Mesendoderm (in vitro differentiated cells): ENCODE results near the gene OMA1.

Source experiments
- DNase-seq: peaks from one replicate; pipeline ENCODE4 v3.0.0; 2013
- H2AK5ac ChIP-seq: 2 replicates; pipeline ENCODE4 v1.6.1; 2013; ENCODE audit warnings: low read length, inconsistent platforms
- H2BK120ac ChIP-seq: 2 replicates; pipeline ENCODE4 v1.6.1; 2013; ENCODE audit warnings: low read depth, mild to moderate bottlenecking, low read length, moderate library complexity, mixed read lengths
- H2BK15ac ChIP-seq: replicated peaks from 2 replicates; pipeline ENCODE4 v1.6.1; 2013; ENCODE audit warnings: low read depth, mild to moderate bottlenecking, moderate library complexity
- H2BK5ac ChIP-seq: 2 replicates; pipeline ENCODE4 v1.6.1; 2013; ENCODE audit warnings: low read length, inconsistent platforms
- H3K18ac ChIP-seq: 2 replicates; pipeline ENCODE4 v1.6.1; 2013; ENCODE audit warnings: mild to moderate bottlenecking, low read length, mixed read lengths
- H3K23ac ChIP-seq: one replicate; pipeline ENCODE4 v1.6.1; 2013; ENCODE audit warnings: low read length
- H3K27ac ChIP-seq: 2 replicates; pipeline ENCODE4 v1.5.1; 2013; ENCODE audit warnings: low read depth, mild to moderate bottlenecking, inconsistent platforms, low read length, moderate library complexity
- H3K27me3 ChIP-seq: 2 replicates; pipeline ENCODE4 v1.6.1; 2013; ENCODE audit warnings: low read length, control low read depth, mild to moderate bottlenecking, inconsistent platforms; ENCODE audit not compliant: insufficient read depth, poor library complexity
- H3K36me3 ChIP-seq: 2 replicates; pipeline ENCODE4 v1.6.1; 2013; ENCODE audit warnings: low read length, inconsistent platforms; ENCODE audit not compliant: control insufficient read depth, insufficient read depth
- H3K4ac ChIP-seq: one replicate; pipeline ENCODE4 v1.6.1; 2013; ENCODE audit warnings: low read depth, mild to moderate bottlenecking, low read length, moderate library complexity
- H3K4me1 ChIP-seq: 2 replicates; pipeline ENCODE4 v1.6.1; 2013; ENCODE audit warnings: low read depth, low read length, inconsistent platforms; ENCODE audit not compliant: control insufficient read depth
- H3K4me2 ChIP-seq: 2 replicates; pipeline ENCODE4 v1.6.1; 2013; ENCODE audit warnings: low read length
- H3K4me3 ChIP-seq: 2 replicates; pipeline ENCODE4 v1.5.1; 2013; ENCODE audit warnings: mild to moderate bottlenecking, low read length
- H3K56ac ChIP-seq: one replicate; pipeline ENCODE4 v1.6.1; 2013; ENCODE audit warnings: low read length
- H3K79me1 ChIP-seq: 2 replicates; pipeline ENCODE4 v1.6.1; 2013; ENCODE audit warnings: low read length, inconsistent platforms
- H3K79me2 ChIP-seq: 2 replicates; pipeline ENCODE4 v1.6.1; 2013; ENCODE audit warnings: mild to moderate bottlenecking, low read length; ENCODE audit not compliant: control insufficient read depth, insufficient read depth
- H3K9ac ChIP-seq: 2 replicates; pipeline ENCODE4 v1.6.1; 2013; ENCODE audit warnings: low read length, inconsistent platforms
- H4K5ac ChIP-seq: one replicate; pipeline ENCODE4 v1.6.1; 2013; ENCODE audit warnings: low read length
- H4K8ac ChIP-seq: one replicate; pipeline ENCODE4 v1.6.1; 2013; ENCODE audit warnings: low read depth, mild to moderate bottlenecking, control low read depth, low read length, moderate library complexity
- WGBS: extraction: QIAGEN DNeasy Blood & Tissue Kit; methylation state at CpG from one replicate; pipeline ENCODE4 v1.1.7; 2013; ENCODE audit warnings: low lambda C conversion rate, missing lambda C conversion rate; ENCODE audit not compliant: insufficient coverage; ENCODE audit errors: extremely low coverage; 5-methylcytosine and 5-hydroxymethylcytosine counted together

OMA1 gene

DNA sequence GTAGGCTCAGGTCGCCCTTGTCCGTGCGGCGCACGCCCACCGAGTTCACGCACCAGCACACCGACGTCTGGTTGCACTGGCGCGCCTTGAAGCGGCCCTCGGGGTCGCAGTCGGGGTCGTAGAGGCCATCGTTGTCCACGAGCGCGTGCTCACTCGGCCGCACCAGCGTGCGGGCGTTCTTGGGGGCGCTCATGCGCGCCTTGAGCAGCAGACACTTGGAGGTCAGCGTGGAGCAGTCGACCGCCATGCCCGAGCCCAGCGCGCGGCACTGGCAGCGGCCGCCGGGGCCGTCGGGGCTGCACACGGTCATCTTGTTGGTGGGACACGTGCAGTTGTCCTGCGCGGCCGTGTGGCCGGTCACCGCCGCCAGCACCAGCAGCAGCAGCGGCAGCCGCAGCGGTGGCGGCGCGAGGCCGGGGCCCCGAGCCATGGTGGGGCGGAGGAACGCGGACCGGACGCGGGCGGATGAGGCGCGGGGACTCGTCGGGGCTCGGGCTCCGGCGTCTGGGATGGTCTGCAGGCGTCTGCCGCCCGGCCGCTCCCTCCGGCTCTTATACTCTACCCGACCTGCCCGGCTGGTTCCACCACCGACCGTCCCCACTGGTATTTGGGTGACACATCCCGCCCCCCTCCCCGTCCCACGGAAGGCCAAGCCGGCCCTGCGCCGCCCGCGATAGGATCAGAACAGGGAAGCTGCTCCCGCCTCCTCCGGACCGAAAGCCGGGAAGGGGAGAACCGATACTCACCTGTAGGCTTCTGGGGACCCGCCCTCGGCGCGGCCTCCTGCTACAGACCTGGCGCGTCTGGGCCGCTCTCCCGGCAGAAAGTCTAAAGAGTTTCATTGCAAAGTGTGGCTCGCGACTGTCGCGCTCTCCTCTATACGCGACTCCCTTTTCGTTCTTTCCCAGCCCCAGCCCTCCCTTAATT lies 30.5 kb upstream of the OMA1 start, which contains the start of gene TACSTD2:
Gene TACSTD2 (minus strand): TSS at position 526 of the 927 bp plus-strand sequence. CDS start 96 bp downstream, at position 430.
- peak within 1 kb of the TSS; percentile 60 for H3K4me2 ChIP-seq
- no peak within 1 kb of the TSS for H2AK5ac ChIP-seq
- no peak within 1 kb of the TSS for H3K4ac ChIP-seq
- no peaks in the 10 kb centered on the region for H3K36me3 ChIP-seq
- no peak within 1 kb of the TSS for H3K4me3 ChIP-seq
- no peak within 1 kb of the TSS for H2BK120ac ChIP-seq
- peak within 1 kb of the TSS; percentile 37 for H3K9ac ChIP-seq
- no peak within 1 kb of the TSS for H2BK5ac ChIP-seq
- H3K23ac ChIP-seq = peak within 1 kb of the TSS; percentile 68
- no peak within 1 kb of the TSS for H3K27ac ChIP-seq
- H3K18ac ChIP-seq = peak within 1 kb of the TSS; percentile 4
- H4K8ac ChIP-seq = no peak within 1 kb of the TSS
- DNase-seq = peak; percentile 85
- peak within 1 kb of the TSS; percentile 69 for H3K56ac ChIP-seq
- H4K5ac ChIP-seq = no peak within 1 kb of the TSS
- no peaks in the 10 kb centered on the region for H3K79me2 ChIP-seq
- no CpG with 5 or more reads among the region's 107 CpGs for WGBS
- no peak within 1 kb of the TSS for H2BK15ac ChIP-seq
- H3K79me1 ChIP-seq = no peaks in the 10 kb centered on the region
- H3K4me1 ChIP-seq = peaks cover 2% of the 10 kb centered on the region
- peaks cover 4% of the 10 kb centered on the region for H3K27me3 ChIP-seq

GRCh38 chr1:58576325-58576726 lies 29.8 kb upstream of the OMA1 start:
- Histone ChIP-seq H3K27ac (no peak overlapping the region), H3K18ac (no peak overlapping the region), H3K4me2 (no peak overlapping the region), H3K4me1 (peaks cover 2% of the 10 kb centered on the region), H3K23ac (no peak overlapping the region), H3K4me3 (no peak overlapping the region), H4K8ac (no peak overlapping the region), H3K56ac (no peak overlapping the region), H3K4ac (no peak overlapping the region), H3K9ac (no peak overlapping the region), H2BK120ac (no peak overlapping the region), H2AK5ac (no peak overlapping the region), H2BK5ac (no peak overlapping the region), H3K36me3 (no peaks in the 10 kb centered on the region), H2BK15ac (no peak overlapping the region), H4K5ac (no peak overlapping the region), H3K79me2 (no peaks in the 10 kb centered on the region), H3K27me3 (peaks cover 4% of the 10 kb centered on the region), H3K79me1 (no peaks in the 10 kb centered on the region)
- no peak for DNase-seq
- WGBS = no CpG with 5 or more reads among the region's 43 CpGs

DNA sequence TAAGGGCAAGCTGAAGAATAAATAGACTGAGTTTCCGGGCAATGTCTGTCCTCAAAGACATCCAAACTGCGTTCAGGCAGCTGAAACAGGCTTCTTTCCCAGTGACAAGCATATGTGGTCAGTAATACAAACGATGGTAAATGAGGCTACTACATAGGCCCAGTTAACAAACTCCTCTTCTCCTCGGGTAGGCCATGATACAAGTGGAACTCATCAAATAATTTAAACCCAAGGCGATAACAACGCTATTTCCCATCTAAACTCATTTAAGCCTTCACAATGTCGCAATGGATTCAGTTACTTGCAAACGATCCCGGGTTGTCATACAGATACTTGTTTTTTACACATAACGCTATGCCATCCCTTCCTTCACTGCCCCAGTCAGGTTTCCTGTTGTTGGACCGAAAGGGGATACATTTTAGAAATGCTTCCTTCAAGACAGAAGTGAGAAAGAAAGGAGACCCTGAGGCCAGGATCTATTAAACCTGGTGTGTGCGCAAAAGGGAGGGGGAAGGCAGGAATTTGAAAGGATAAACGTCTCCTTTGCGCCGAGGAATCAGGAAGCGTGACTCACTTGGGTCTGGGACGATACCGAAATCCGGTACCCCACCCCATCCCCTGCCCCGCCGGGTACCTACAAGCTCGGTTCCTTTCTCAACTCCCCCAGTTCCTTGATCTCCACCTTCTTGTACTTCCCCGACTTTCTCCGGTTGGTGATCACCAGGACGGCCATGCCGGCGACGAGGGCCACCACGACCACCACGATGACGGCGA lies 29.2 kb upstream of the OMA1 start:
- H2AK5ac ChIP-seq = no peak overlapping the region
- no peak overlapping the region for H4K8ac ChIP-seq
- no peak overlapping the region for H3K4me2 ChIP-seq
- no peak overlapping the region for H2BK120ac ChIP-seq
- H3K56ac ChIP-seq = no peak overlapping the region
- H4K5ac ChIP-seq = no peak overlapping the region
- no peak overlapping the region for H3K9ac ChIP-seq
- peaks cover 4% of the 10 kb centered on the region for H3K27me3 ChIP-seq
- H3K4ac ChIP-seq = no peak overlapping the region
- no peak overlapping the region for H2BK15ac ChIP-seq
- no peak overlapping the region for H2BK5ac ChIP-seq
- H3K79me1 ChIP-seq = no peaks in the 10 kb centered on the region
- no peaks in the 10 kb centered on the region for H3K79me2 ChIP-seq
- no peak overlapping the region for H3K4me3 ChIP-seq
- no CpG with 5 or more reads among the region's 32 CpGs for WGBS
- peaks cover 2% of the 10 kb centered on the region for H3K4me1 ChIP-seq
- no peak overlapping the region for H3K18ac ChIP-seq
- no peak for DNase-seq
- H3K36me3 ChIP-seq = no peaks in the 10 kb centered on the region
- no peak overlapping the region for H3K23ac ChIP-seq
- no peak overlapping the region for H3K27ac ChIP-seq

GRCh38 chr1:58574816-58575215 lies 28.3 kb upstream of the OMA1 start:
- H3K79me1 ChIP-seq = no peaks in the 10 kb centered on the region
- H2BK15ac ChIP-seq = no peak overlapping the region
- no peaks in the 10 kb centered on the region for H3K79me2 ChIP-seq
- no peak overlapping the region for H4K8ac ChIP-seq
- H3K4me3 ChIP-seq = no peak overlapping the region
- no peak overlapping the region for H3K4ac ChIP-seq
- no peaks in the 10 kb centered on the region for H3K36me3 ChIP-seq
- no peak overlapping the region for H2BK120ac ChIP-seq
- peaks cover 4% of the 10 kb centered on the region for H3K27me3 ChIP-seq
- no peak overlapping the region for H3K56ac ChIP-seq
- WGBS = no CpG with 5 or more reads among the region's 2 CpGs
- no peak overlapping the region for H2BK5ac ChIP-seq
- DNase-seq = no peak
- H2AK5ac ChIP-seq = no peak overlapping the region
- no peak overlapping the region for H3K23ac ChIP-seq
- H3K4me2 ChIP-seq = no peak overlapping the region
- H4K5ac ChIP-seq = no peak overlapping the region
- H3K9ac ChIP-seq = no peak overlapping the region
- no peak overlapping the region for H3K18ac ChIP-seq
- no peak overlapping the region for H3K27ac ChIP-seq
- H3K4me1 ChIP-seq = peaks cover 2% of the 10 kb centered on the region

GRCh38 chr1:58573705-58574591 lies 27.4 kb upstream of the OMA1 start:
- Histone ChIP-seq H2BK15ac (no peak overlapping the region), H3K79me1 (no peaks in the 10 kb centered on the region), H2BK120ac (no peak overlapping the region), H3K18ac (no peak overlapping the region), H3K4me1 (peaks cover 4% of the 10 kb centered on the region), H3K9ac (no peak overlapping the region), H3K23ac (no peak overlapping the region), H3K56ac (no peak overlapping the region), H3K36me3 (no peaks in the 10 kb centered on the region), H3K4me2 (no peak overlapping the region), H2BK5ac (no peak overlapping the region), H3K4me3 (no peak overlapping the region), H4K8ac (no peak overlapping the region), H2AK5ac (no peak overlapping the region), H3K27me3 (peaks cover 4% of the 10 kb centered on the region), H4K5ac (no peak overlapping the region), H3K27ac (no peak overlapping the region), H3K79me2 (no peaks in the 10 kb centered on the region), H3K4ac (no peak overlapping the region)
- no CpG with 5 or more reads among the region's 4 CpGs for WGBS
- no peak for DNase-seq
